GM12878 (cell line): Measurements from ENCODE around the gene TSC22D3. TPM values are rescaled to one million over a fixed set of nuclear protein-coding genes. Genes with fewer than 3 reads are reported as not detected.

Source experiments
- ATAC-seq: fragments of 200-7000 bp; cut with Tn5 transposase; 3 replicates; pipeline ENCODE4 v1.9.1; 2020; ENCODE audit warnings: mild to moderate bottlenecking, moderate library complexity
- BruUV-seq: library from RNA; stranded (reverse); fragments of 400-500 nt; replicated peaks from 2 replicates; lab custom pipeline; 2021; lab: Mats Ljungman, UMichigan
- CTCF ChIA-PET: fragments of 300-600 bp; sonication (Branson Sonifier 250); formaldehyde crosslinking; extraction: SDS; loops from one replicate; lab custom pipeline; 2021; ENCODE audit warnings: inconsistent platforms; lab: Yijun Ruan, JAX
- POLR2A ChIA-PET: fragments of 350-600 bp; formaldehyde crosslinking; extraction: SDS; loops from one replicate; lab custom pipeline; 2021; ENCODE audit warnings: inconsistent platforms; lab: Charles Lee
- RAD21 ChIA-PET: fragments of 300-600 bp; sonication (Branson Sonifier 250); formaldehyde crosslinking; loops from one replicate; lab custom pipeline; 2023; ENCODE audit warnings: antibody characterized with exemption; ENCODE audit not compliant: unreplicated experiment; lab: Charles Lee
- SMC1A ChIA-PET: fragments of 300-600 bp; sonication (Branson Sonifier 250); formaldehyde crosslinking; loops from one replicate; lab custom pipeline; 2023; ENCODE audit not compliant: unreplicated experiment, uncharacterized antibody; lab: Charles Lee
- DNase-seq: peaks from one replicate; pipeline ENCODE4 v3.0.0-alpha.2; 2011; ENCODE audit warnings: low read depth, low spot score
- FAIRE-seq: peaks from 3 replicates; lab custom pipeline; 2011; peaks lifted over from hg19 to GRCh38; lab: Jason Lieb, UNC
- H2AFZ ChIP-seq: 2 replicates; pipeline ENCODE4 v1.6.0; 2011; ENCODE audit warnings: low read depth, low read length, control low read depth; ENCODE audit not compliant: control insufficient read depth
- H3K27ac ChIP-seq: 2 replicates; pipeline ENCODE4 v1.5.1; 2011; ENCODE audit warnings: control low read depth; ENCODE audit not compliant: control insufficient read depth, insufficient read depth
- H3K27me3 ChIP-seq, 2 experiments: replicated peaks in 1 of 2; 2 replicates each; pipeline versions ENCODE4 v1.6.0 to v1.6.1; 2011; ENCODE audit warnings: low read length in 1 of 2; ENCODE audit not compliant: control insufficient read depth in 2 of 2, insufficient read depth in 2 of 2
- H3K36me3 ChIP-seq, 2 experiments: 2 replicates each; pipeline ENCODE4 v1.5.1; 2011; ENCODE audit warnings: low read length in 1 of 2; ENCODE audit not compliant: control insufficient read depth in 2 of 2, insufficient read depth in 2 of 2
- H3K4me1 ChIP-seq: 2 replicates; pipeline ENCODE4 v1.6.1; 2011; ENCODE audit warnings: mild to moderate bottlenecking, low read length, moderate library complexity, mixed read lengths; ENCODE audit not compliant: control insufficient read depth, insufficient read depth
- H3K4me2 ChIP-seq: 2 replicates; pipeline ENCODE4 v1.6.0; 2011; ENCODE audit warnings: control low read depth; ENCODE audit not compliant: control insufficient read depth, insufficient read depth
- H3K4me3 ChIP-seq: fragments of 200-600 bp; sonication (generic); 2 replicates; pipeline ENCODE4 v1.5.1; 2016
- H3K79me2 ChIP-seq: 2 replicates; pipeline ENCODE4 v1.6.0; 2011; ENCODE audit warnings: low read length; ENCODE audit not compliant: control insufficient read depth, insufficient read depth
- H3K9ac ChIP-seq: 2 replicates; pipeline ENCODE4 v1.8.0; 2011; ENCODE audit warnings: low read length, control low read depth, mixed read lengths; ENCODE audit not compliant: control insufficient read depth, insufficient read depth
- H3K9me3 ChIP-seq: replicated peaks from 3 replicates; pipeline ENCODE4 v1.5.1; 2011; ENCODE audit warnings: mild to moderate bottlenecking, low read length; ENCODE audit not compliant: control insufficient read depth, insufficient read depth
- H4K20me1 ChIP-seq: 2 replicates; pipeline ENCODE4 v1.6.0; 2011; ENCODE audit not compliant: control insufficient read depth, insufficient read depth
- ATF3 ChIP-seq: IDR thresholded peaks from 2 replicates; pipeline ENCODE4 v1.6.1; 2011; ENCODE audit warnings: low read depth, mild to moderate bottlenecking, low read length, moderate library complexity, borderline replicate concordance; ENCODE audit errors: extremely low read depth
- ATF7 ChIP-seq: fragments of 450-650 bp; IDR thresholded peaks from 2 replicates; pipeline ENCODE4 v1.6.1; 2016; ENCODE audit warnings: low read depth, mild to moderate bottlenecking
- CBX5 ChIP-seq: sonication (generic); IDR thresholded peaks from 2 replicates; pipeline ENCODE4 v1.6.1; 2016; ENCODE audit warnings: low read depth, moderate library complexity, mild to moderate bottlenecking, inconsistent platforms
- CHD4 ChIP-seq: fragments of 200-600 bp; sonication (generic); IDR thresholded peaks from 2 replicates; pipeline ENCODE4 v1.6.1; 2016; ENCODE audit warnings: mild to moderate bottlenecking
- E2F8 ChIP-seq: fragments of 450-650 bp; IDR thresholded peaks from 2 replicates; pipeline ENCODE4 v1.6.1; 2018; ENCODE audit warnings: mild to moderate bottlenecking, low read depth, moderate library complexity; ENCODE audit not compliant: partially characterized antibody
- EP300 ChIP-seq, 2 experiments: fragments of 150-350 bp in 1 of 2; IDR thresholded peaks; 2 replicates each; pipeline ENCODE4 v1.6.1; 2011 to 2012; ENCODE audit warnings: low read depth in 2 of 2, low read length in 2 of 2, borderline replicate concordance in 1 of 2, improper control_type of control experiment in 1 of 2, inconsistent platforms in 1 of 2; ENCODE audit not compliant: control insufficient read depth in 1 of 2
- FOS ChIP-seq: IDR thresholded peaks from 3 replicates; pipeline ENCODE4 v1.6.1; 2011; ENCODE audit warnings: borderline replicate concordance; ENCODE audit not compliant: insufficient read length; ENCODE audit errors: extremely low read depth
- IRF3 ChIP-seq: fragments of 450-650 bp; IDR thresholded peaks from 2 replicates; pipeline ENCODE4 v1.6.1; 2014; ENCODE audit warnings: mild to moderate bottlenecking
- MLLT1 ChIP-seq: fragments of 450-650 bp; IDR thresholded peaks from 2 replicates; pipeline ENCODE4 v1.6.1; 2016; ENCODE audit warnings: mild to moderate bottlenecking
- MTA2 ChIP-seq: fragments of 450-650 bp; IDR thresholded peaks from 2 replicates; pipeline ENCODE4 v1.6.1; 2016; ENCODE audit warnings: low read depth, mild to moderate bottlenecking, moderate library complexity
- MXI1 ChIP-seq: fragments of 150-350 bp; IDR thresholded peaks from 2 replicates; pipeline ENCODE4 v1.6.1; 2011; ENCODE audit warnings: low read depth, mild to moderate bottlenecking, inconsistent platforms, low read length, improper control_type of control experiment
- NR2C1 ChIP-seq: fragments of 450-650 bp; IDR thresholded peaks from 2 replicates; pipeline ENCODE4 v1.6.1; 2017; ENCODE audit warnings: antibody characterized with exemption, mild to moderate bottlenecking, moderate library complexity
- NR2F1 ChIP-seq: fragments of 450-650 bp; conservative IDR thresholded peaks from 2 replicates; pipeline ENCODE4 v1.6.1; 2017; ENCODE audit warnings: mild to moderate bottlenecking
- NRF1 ChIP-seq: conservative IDR thresholded peaks from 2 replicates; pipeline ENCODE4 v1.6.1; 2011; ENCODE audit warnings: mild to moderate bottlenecking, low read depth, low read length, improper control_type of control experiment
- POLR2A ChIP-seq: IDR thresholded peaks from 2 replicates; pipeline ENCODE4 v1.6.1; 2011; ENCODE audit warnings: low read depth, mild to moderate bottlenecking, low read length
- POLR2AphosphoS5 ChIP-seq: IDR thresholded peaks from 2 replicates; pipeline ENCODE4 v1.6.1; 2011; ENCODE audit warnings: mild to moderate bottlenecking, low read length, inconsistent platforms
- RAD21 ChIP-seq: IDR thresholded peaks from 2 replicates; pipeline ENCODE4 v1.6.1; 2011; ENCODE audit warnings: mild to moderate bottlenecking, low read depth, low read length, moderate library complexity; ENCODE audit not compliant: insufficient read depth
- RAD51 ChIP-seq: fragments of 450-650 bp; IDR thresholded peaks from 2 replicates; pipeline ENCODE4 v1.6.1; 2016; ENCODE audit warnings: moderate library complexity, mild to moderate bottlenecking, inconsistent platforms
- ZNF207 ChIP-seq: fragments of 450-650 bp; IDR thresholded peaks from 2 replicates; pipeline ENCODE4 v1.6.1; 2014; ENCODE audit warnings: antibody characterized with exemption, mild to moderate bottlenecking, borderline replicate concordance
- WGBS: methylation state at CpG from one replicate; pipeline ENCODE4 v1.1.6; 2016; ENCODE audit warnings: low lambda C conversion rate; ENCODE audit not compliant: insufficient replicate concordance, insufficient coverage; ENCODE audit errors: missing lambda C conversion rate; 5-methylcytosine and 5-hydroxymethylcytosine counted together
- in situ Hi-C: fragments of 300-500 bp; cut with MboI; formaldehyde crosslinking; loops from 9 replicates; pipeline ENCODE4 v1.14.3; 2018; ENCODE audit warnings: mixed read lengths
- intact Hi-C: fragments of 100-400 bp; cut with micrococcal nuclease; formaldehyde crosslinking; loops from one replicate; pipeline ENCODE4 v1.14.2; 2022; ENCODE audit not compliant: unreplicated experiment
- polyA plus RNA-seq, 11 experiments: library from polyadenylated mRNA; depleted of rRNA in 4 of 11; unstranded in 6 of 11; stranded (reverse) in 5 of 11; fragments of >200 nt; fragmentation: Nextera tagmentation in 4 of 11; fragmentation: Illumina TruSeq in 1 of 11; extraction: Ambion mirVana in 4 of 11; extraction: Trizol in 1 of 11; gene quantifications; 1 replicate in 1 of 11; 2 replicates in 10 of 11; pipeline versions ENCODE4 v1.2.1 to v1.2.3, GENCODE V29; 2011 to 2016; ENCODE audit warnings: inconsistent platforms in 2 of 11, missing spikeins in 2 of 11, low read depth in 1 of 11
- total RNA-seq, 4 experiments: library from RNA; depleted of rRNA in 3 of 4; stranded (reverse); fragments of >200 nt in 3 of 4; fragmentation: Illumina TruSeq in 1 of 4; extraction: Trizol in 1 of 4; gene quantifications; 2 replicates each; pipeline versions ENCODE4 v1.2.1 to v1.2.3, GENCODE V29; 2013 to 2021

TSC22D3 gene
- total and polyA plus RNA-seq, 10 of the 15 experiments (the other 5 are each of a cell fraction or from before 2014, with no cell fraction given) = 4.6 to 122 (median 16.1) TPM

- TF ChIP-seq IRF3 (no peak), CHD4 (no peak), POLR2AphosphoS5 (no peak), E2F8 (no peak), NR2F1 (no peak), MLLT1 (no peak)
These were observed 24.6 kb downstream of the TSC22D3 start (continued) for GRCh38 chrX:107750861-107751445.

- 65% methylated on average over 6 of the region's 6 CpGs for WGBS
- CTCF ChIA-PET = no interaction called here
- POLR2A ChIA-PET = no interaction called here
- RAD21 ChIA-PET = no interaction called here
- SMC1A ChIA-PET = interaction anchor here (0.8 to 1.9 kb wide), 3 partner anchors 9 to 23 kb away, joined by 3 to 4 read pairs (median 4); no protein-coding TSS in a partner anchor
- no peak overlapping the region for H3K9ac ChIP-seq
- H3K79me2 ChIP-seq = no peaks in the 10 kb centered on the region
- intact Hi-C loops (no loop called here), in situ Hi-C loops (no loop called here)
- H2AFZ ChIP-seq = no peak overlapping the region
- no peaks in the 10 kb centered on the region for H3K27me3 ChIP-seq
- DNase-seq = no peak
- H3K27ac ChIP-seq = no peak overlapping the region
- BruUV-seq = no TSS peak
- no peaks in the 10 kb centered on the region for H4K20me1 ChIP-seq
- no peaks in the 10 kb centered on the region for H3K9me3 ChIP-seq
- ATAC-seq = no peak
- FAIRE-seq = no peak
- no peak overlapping the region for H3K4me3 ChIP-seq
- H3K4me2 ChIP-seq = no peak overlapping the region
- H3K36me3 ChIP-seq = no peaks in the 10 kb centered on the region
- no peaks in the 10 kb centered on the region for H3K4me1 ChIP-seq
- TF ChIP-seq POLR2A (no peak), NRF1 (no peak), ATF7 (no peak), ATF3 (no peak), EP300 (IDR thresholded peaks at IDR 0.05; ENCODE audit: borderline replicate concordance in 1 of 2, control insufficient read depth in 1 of 2, low read depth in 2 of 2, low read length in 2 of 2) (no peak), FOS (no peak), MXI1 (no peak), RAD51 (no peak), MTA2 (no peak), NR2C1 (no peak), CBX5 (no peak), RAD21 (no peak), ZNF207 (no peak)
These were observed 25.3 kb downstream of the TSC22D3 start for GRCh38 chrX:107750263-107750662.
